HCT116 (cell line): ENCODE results near the gene FGGY. TPM values are rescaled to one million over a fixed set of nuclear protein-coding genes. Genes with fewer than 3 reads are reported as not detected.

ENCODE experiments used
- ATAC-seq: fragments of 200-7000 bp; cut with Tn5 transposase; 2 replicates; pipeline ENCODE4 v1.9.1; 2020; ENCODE audit warnings: mild to moderate bottlenecking, moderate library complexity
- BruUV-seq: library from RNA; stranded (reverse); fragments of 400-500 nt; replicated peaks from 2 replicates; lab custom pipeline; 2021; lab: Mats Ljungman, UMichigan
- CTCF ChIA-PET: fragments of 300-600 bp; sonication (Branson Sonifier 250); formaldehyde crosslinking; loops from one replicate; lab custom pipeline; 2021; ENCODE audit warnings: antibody characterized with exemption; lab: Charles Lee
- POLR2A ChIA-PET: fragments of 300-600, 350-600 bp; sonication (Branson Sonifier 250); formaldehyde crosslinking; loops from one replicate; lab custom pipeline; 2021; ENCODE audit warnings: antibody characterized with exemption; lab: Charles Lee
- RAD21 ChIA-PET, 2 experiments: fragments of 300-600 bp; sonication (Branson Sonifier 250); formaldehyde crosslinking; loops; one replicate each; lab custom pipeline; 2023; ENCODE audit warnings: low total read pairs in 2 of 2; ENCODE audit not compliant: uncharacterized antibody in 2 of 2, unreplicated experiment in 2 of 2, low non-redundant PET in 1 of 2; lab: Charles Lee
- DNase-seq: peaks from one replicate; pipeline ENCODE4 v3.0.0-alpha.2; 2010; ENCODE audit warnings: low read depth, low spot score
- H2AFZ ChIP-seq: fragments of 200-600 bp; shearing (Covaris generic), sonication (generic); 2 replicates; pipeline ENCODE4 v1.6.1; 2017; ENCODE audit warnings: low read depth, mixed run types, mixed read lengths, antibody characterized with exemption, low read length; ENCODE audit not compliant: poor library complexity, severe bottlenecking
- H3K27ac ChIP-seq: 2 replicates; pipeline ENCODE4 v1.5.1; 2012; ENCODE audit warnings: low read depth, low read length
- H3K27me3 ChIP-seq: fragments of 200-600 bp; sonication (generic); 2 replicates; pipeline ENCODE4 v1.6.1; 2016; ENCODE audit warnings: mixed run types, low read length, mixed read lengths; ENCODE audit not compliant: insufficient read depth
- H3K36me3 ChIP-seq, 2 experiments: fragments of 200-500 bp in 1 of 2; fragments of 200-600 bp in 1 of 2; sonication (Bioruptor generic) in 1 of 2; sonication (generic) in 1 of 2; 2 replicates each; pipeline versions ENCODE4 v1.5.1 to v1.6.1; 2014 to 2016; ENCODE audit warnings: low read length in 2 of 2, inconsistent platforms in 1 of 2, mixed read lengths in 1 of 2, mixed run types in 1 of 2; ENCODE audit not compliant: insufficient read depth in 2 of 2, control insufficient read depth in 1 of 2
- H3K4me1 ChIP-seq, 2 experiments: fragments of 200-600 bp in 1 of 2; sonication (generic) in 1 of 2; 2 replicates each; pipeline versions ENCODE4 v1.5.1 to v1.6.1; 2012 to 2017; ENCODE audit warnings: low read length in 2 of 2, inconsistent platforms in 1 of 2, mild to moderate bottlenecking in 1 of 2, mixed read lengths in 1 of 2, mixed run types in 1 of 2, moderate library complexity in 1 of 2; ENCODE audit not compliant: insufficient read depth in 2 of 2, control insufficient read depth in 1 of 2
- H3K4me2 ChIP-seq: fragments of 200-600 bp; sonication (generic); 2 replicates; pipeline ENCODE4 v1.6.1; 2017; ENCODE audit warnings: mixed run types, low read length, mixed read lengths
- H3K4me3 ChIP-seq, 2 experiments: fragments of 200-600 bp in 1 of 2; sonication (generic) in 1 of 2; replicated peaks in 1 of 2; 2 replicates each; pipeline ENCODE4 v1.5.1; 2011 to 2016; ENCODE audit warnings: low read length in 2 of 2, control low read depth in 1 of 2, low read depth in 1 of 2, mild to moderate bottlenecking in 1 of 2, mixed read lengths in 1 of 2, mixed run types in 1 of 2
- H3K79me2 ChIP-seq: fragments of 200-600 bp; sonication (generic); 2 replicates; pipeline ENCODE4 v1.6.1; 2017; ENCODE audit warnings: mild to moderate bottlenecking, mixed run types, low read length, moderate library complexity, mixed read lengths; ENCODE audit not compliant: insufficient read depth
- H3K9ac ChIP-seq: fragments of 200-600 bp; sonication (generic); 2 replicates; pipeline ENCODE4 v1.6.1; 2016; ENCODE audit warnings: low read length, mixed read lengths
- H3K9me2 ChIP-seq: fragments of 200-600 bp; sonication (generic), shearing (Covaris generic); 2 replicates; pipeline ENCODE4 v1.6.1; 2017; ENCODE audit warnings: mixed run types, mild to moderate bottlenecking, moderate library complexity; ENCODE audit not compliant: insufficient read depth
- H3K9me3 ChIP-seq, 2 experiments: fragments of 200-500 bp in 1 of 2; fragments of 200-600 bp in 1 of 2; sonication (Bioruptor generic) in 1 of 2; sonication (generic) in 1 of 2; 2 replicates each; pipeline ENCODE4 v1.6.1; 2014 to 2017; ENCODE audit warnings: low read length in 2 of 2, mixed read lengths in 2 of 2, inconsistent platforms in 1 of 2, low read depth in 1 of 2, mild to moderate bottlenecking in 1 of 2, mixed run types in 1 of 2, moderate library complexity in 1 of 2; ENCODE audit not compliant: control insufficient read depth in 1 of 2, insufficient read depth in 1 of 2
- H4K20me1 ChIP-seq: fragments of 200-600 bp; sonication (generic), shearing (Covaris generic); 2 replicates; pipeline ENCODE4 v1.6.1; 2017; ENCODE audit warnings: mixed run types, mild to moderate bottlenecking, moderate library complexity; ENCODE audit not compliant: insufficient read depth
- CBX3 ChIP-seq: IDR thresholded peaks from 2 replicates; pipeline ENCODE4 v1.6.1; 2012; ENCODE audit warnings: low read depth
- CEBPB ChIP-seq: IDR thresholded peaks from 2 replicates; pipeline ENCODE4 v1.6.1; 2012; ENCODE audit warnings: low read depth
- CTCF ChIP-seq, 3 experiments: fragments of 200-600 bp in 1 of 3; sonication (generic) in 1 of 3; IDR thresholded peaks in 2 of 3; conservative IDR thresholded peaks in 1 of 3; 2 replicates each; pipeline ENCODE4 v1.5.1; 2012 to 2017; ENCODE audit warnings: low read depth in 2 of 3, low read length in 2 of 3, antibody characterized with exemption in 1 of 3, borderline replicate concordance in 1 of 3, control low read depth in 1 of 3, mild to moderate bottlenecking in 1 of 3, mixed read lengths in 1 of 3, mixed run types in 1 of 3, moderate library complexity in 1 of 3; ENCODE audit not compliant: insufficient read depth in 1 of 3
- EGR1 ChIP-seq: IDR thresholded peaks from 2 replicates; pipeline ENCODE4 v1.6.1; 2012; ENCODE audit warnings: low read depth
- ELF1 ChIP-seq: IDR thresholded peaks from 2 replicates; pipeline ENCODE4 v1.6.1; 2012; ENCODE audit warnings: low read depth, borderline replicate concordance
- EZH2 ChIP-seq: fragments of 200-600 bp; sonication (generic); IDR thresholded peaks from 2 replicates; pipeline ENCODE4 v1.6.1; 2017; ENCODE audit warnings: antibody characterized with exemption, mixed run types
- EZH2phosphoT487 ChIP-seq: fragments of 200-600 bp; IDR thresholded peaks from 2 replicates; pipeline ENCODE4 v1.6.1; 2018; ENCODE audit warnings: antibody characterized with exemption, borderline replicate concordance
- FOSL1 ChIP-seq: IDR thresholded peaks from 2 replicates; pipeline ENCODE4 v1.6.1; 2012; ENCODE audit warnings: low read depth
- MAX ChIP-seq: IDR thresholded peaks from 2 replicates; pipeline ENCODE4 v1.6.1; 2012
- POLR2A ChIP-seq: IDR thresholded peaks from 2 replicates; pipeline ENCODE4 v1.7.0; 2011; ENCODE audit warnings: borderline replicate concordance; ENCODE audit not compliant: insufficient read depth, insufficient read length; ENCODE audit errors: extremely low read depth
- POLR2AphosphoS5 ChIP-seq: IDR thresholded peaks from 2 replicates; pipeline ENCODE4 v1.6.1; 2011; ENCODE audit warnings: mild to moderate bottlenecking, low read depth, low read length, moderate library complexity
- RAD21 ChIP-seq: IDR thresholded peaks from 2 replicates; pipeline ENCODE4 v1.6.1; 2012; ENCODE audit warnings: low read depth, mild to moderate bottlenecking
- SP1 ChIP-seq: IDR thresholded peaks from 2 replicates; pipeline ENCODE4 v1.6.1; 2012; ENCODE audit warnings: low read depth
- YY1 ChIP-seq: IDR thresholded peaks from 2 replicates; pipeline ENCODE4 v1.6.1; 2011; ENCODE audit warnings: low read length, low read depth, moderate library complexity, mild to moderate bottlenecking; ENCODE audit not compliant: insufficient replicate concordance; ENCODE audit errors: extremely low read depth
- intact Hi-C: fragments of 100-400 bp; cut with micrococcal nuclease; formaldehyde crosslinking; loops from 2 replicates; pipeline ENCODE4 v1.10.0; 2022
- total RNA-seq: library from RNA; stranded (reverse); gene quantifications from one replicate; pipeline ENCODE4 v1.2.1, GENCODE V29; 2021; ENCODE audit not compliant: unreplicated experiment
- TF ChIP-seq, protein P1 (sequence below): IDR thresholded peaks from 2 replicates; pipeline ENCODE4 v1.6.1; 2012
- TF ChIP-seq, protein P2 (sequence below): IDR thresholded peaks from 2 replicates; pipeline ENCODE4 v1.6.1; 2011; ENCODE audit warnings: mild to moderate bottlenecking, low read length, moderate library complexity; ENCODE audit not compliant: insufficient replicate concordance; ENCODE audit errors: extremely low read depth

Gene FGGY
- total RNA-seq, 1 experiment from 2014 or later, result 10.6 TPM

GRCh38 chr1:59292562-59292961 lies 4.3 kb upstream of the FGGY start (continued):
- TF ChIP-seq CBX3, result no peak
- no peak for TF ChIP-seq POLR2AphosphoS5
- no peak for TF ChIP-seq YY1
- no peak for TF ChIP-seq MAX
- TF ChIP-seq RAD21, result no peak
- no peak for TF ChIP-seq FOSL1
- no peak for TF ChIP-seq ELF1
- no peak for TF ChIP-seq EZH2
- no peak for TF ChIP-seq SP1
- no peak for TF ChIP-seq CTCF (IDR thresholded peaks at IDR 0.05 in 2 of 3, conservative IDR thresholded peaks at IDR 0.05 in 1 of 3; ENCODE audit: borderline replicate concordance in 1 of 3, insufficient read depth in 1 of 3, low read depth in 2 of 3, low read length in 2 of 3)
- no peak for TF ChIP-seq EZH2phosphoT487
- no peak for TF ChIP-seq CEBPB
- no peak for TF ChIP-seq EGR1
- TF ChIP-seq, all 23 proteins: peak for 0

DNA sequence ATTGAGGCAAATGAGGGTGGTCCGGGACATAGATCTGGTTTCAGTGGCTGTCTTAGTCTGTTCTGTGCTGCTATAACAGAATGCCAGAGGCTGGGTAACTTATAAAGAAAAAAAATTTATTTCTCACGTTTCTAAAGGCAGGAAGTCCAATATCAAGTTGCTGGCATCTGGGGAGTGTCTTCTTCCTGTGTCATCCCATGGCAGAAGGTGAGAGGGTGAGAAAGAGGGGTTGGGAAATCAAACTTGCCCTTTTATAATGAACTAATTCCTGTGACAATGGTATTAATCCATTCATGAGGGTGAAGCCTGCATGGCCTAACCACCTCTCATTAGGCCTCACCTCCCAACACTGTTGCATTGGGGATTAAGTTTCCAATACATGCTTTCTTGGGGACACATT lies 3.7 kb upstream of the FGGY start:
- Histone ChIP-seq H3K9ac (no peak overlapping the region), H3K27ac (no peak overlapping the region), H3K27me3 (no peaks in the 10 kb centered on the region), H3K36me3 (no peaks in the 10 kb centered on the region), H3K4me1 (peaks cover 12 to 36% of the 10 kb centered on the region in 2 experiments; a peak in 3 of 4 replicates), H4K20me1 (no peaks in the 10 kb centered on the region), H2AFZ (no peak overlapping the region), H3K79me2 (no peaks in the 10 kb centered on the region), H3K9me3 (no peaks in the 10 kb centered on the region), H3K4me2 (no peak overlapping the region), H3K9me2 (no peaks in the 10 kb centered on the region; the same call in 1 of the 2 replicates), H3K4me3 (no peak overlapping the region)
- TF ChIP-seq, protein P1, sequence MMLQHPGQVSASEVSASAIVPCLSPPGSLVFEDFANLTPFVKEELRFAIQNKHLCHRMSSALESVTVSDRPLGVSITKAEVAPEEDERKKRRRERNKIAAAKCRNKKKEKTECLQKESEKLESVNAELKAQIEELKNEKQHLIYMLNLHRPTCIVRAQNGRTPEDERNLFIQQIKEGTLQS, result no peak
- TF ChIP-seq EZH2 (no peak), POLR2A (no peak)
- TF ChIP-seq, protein P2, sequence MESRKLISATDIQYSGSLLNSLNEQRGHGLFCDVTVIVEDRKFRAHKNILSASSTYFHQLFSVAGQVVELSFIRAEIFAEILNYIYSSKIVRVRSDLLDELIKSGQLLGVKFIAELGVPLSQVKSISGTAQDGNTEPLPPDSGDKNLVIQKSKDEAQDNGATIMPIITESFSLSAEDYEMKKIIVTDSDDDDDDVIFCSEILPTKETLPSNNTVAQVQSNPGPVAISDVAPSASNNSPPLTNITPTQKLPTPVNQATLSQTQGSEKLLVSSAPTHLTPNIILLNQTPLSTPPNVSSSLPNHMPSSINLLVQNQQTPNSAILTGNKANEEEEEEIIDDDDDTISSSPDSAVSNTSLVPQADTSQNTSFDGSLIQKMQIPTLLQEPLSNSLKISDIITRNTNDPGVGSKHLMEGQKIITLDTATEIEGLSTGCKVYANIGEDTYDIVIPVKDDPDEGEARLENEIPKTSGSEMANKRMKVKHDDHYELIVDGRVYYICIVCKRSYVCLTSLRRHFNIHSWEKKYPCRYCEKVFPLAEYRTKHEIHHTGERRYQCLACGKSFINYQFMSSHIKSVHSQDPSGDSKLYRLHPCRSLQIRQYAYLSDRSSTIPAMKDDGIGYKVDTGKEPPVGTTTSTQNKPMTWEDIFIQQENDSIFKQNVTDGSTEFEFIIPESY, result no peak
- BruUV-seq, result no TSS peak
- DNase-seq, result no peak
- ChIA-PET POLR2A (no interaction called here), RAD21 (no interaction called here), CTCF (no interaction called here)
- intact Hi-C loops, result loop anchor here (10.0 kb wide), 5 partner anchors 138 to 478 kb away; no protein-coding TSS in a partner anchor
- no peak for ATAC-seq
